ENCODE results near the gene CORO2B. TPM values are rescaled to one million over a fixed set of nuclear protein-coding genes. Genes with fewer than 3 reads are reported as not detected.
A peak's percentile ranks its signal among the peaks of the same experiment; 100 is the strongest.
"Not testable (repeated sequence)": the region's sequence is repeated elsewhere in the genome, so short reads cannot be mapped to it uniquely, and the experiment has no call there.

CORO2B gene
- total and polyA plus RNA-seq, 5 donors from 2014 or later, result not detected

DNA sequence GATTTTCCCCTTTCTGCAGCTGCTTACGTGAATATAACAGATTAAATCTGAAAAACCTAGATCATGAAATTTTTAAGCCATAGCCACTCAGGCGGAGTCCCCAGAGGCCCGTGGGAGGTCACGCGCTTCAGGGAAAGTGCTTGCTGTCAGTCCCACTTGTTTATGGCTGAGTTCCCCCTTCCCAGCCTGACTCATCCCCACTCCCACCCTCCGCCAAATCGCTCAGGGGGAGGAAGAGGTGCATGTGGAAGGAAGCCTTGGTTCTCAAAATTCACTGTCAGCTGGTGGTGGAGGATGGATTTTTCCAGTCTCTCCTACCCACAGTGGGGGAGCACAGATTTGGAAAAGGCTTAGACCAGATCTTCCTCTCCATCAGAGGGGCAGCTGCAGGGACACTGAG, 67.4 kb downstream of the CORO2B start:
- H3K9me3 ChIP-seq (ENCODE audit: control insufficient read depth in 2 of 2, low read length in 2 of 2), result no peaks in the 10 kb centered on the region
- Mint-ChIP-seq H3K4me3 (no peak overlapping the region), H3K9me3 (no peaks in the 10 kb centered on the region), H3K4me1 (no peaks in the 10 kb centered on the region), H3K27me3 (peaks cover 11% of the 10 kb centered on the region), H3K36me3 (no peaks in the 10 kb centered on the region), H3K27ac (no peak overlapping the region)
- H3K27me3 ChIP-seq (ENCODE audit: control insufficient read depth, insufficient read depth, low read length), result peaks cover 2% of the 10 kb centered on the region
- no peak for DNase-seq
- H3K4me3 ChIP-seq (ENCODE audit: low read depth, low read length), result no peak overlapping the region
- H3K4me1 ChIP-seq (ENCODE audit: control insufficient read depth, insufficient read depth, low read length, poor library complexity, severe bottlenecking), result no peaks in the 10 kb centered on the region
- no peak for ATAC-seq (ENCODE audit: low read depth in 2 of 2)
- no peak overlapping the region for H3K27ac ChIP-seq (ENCODE audit: insufficient read depth, low read length, poor library complexity, severe bottlenecking)
- H3K36me3 ChIP-seq (ENCODE audit: control insufficient read depth, insufficient read depth, low read length), result no peaks in the 10 kb centered on the region

DNA sequence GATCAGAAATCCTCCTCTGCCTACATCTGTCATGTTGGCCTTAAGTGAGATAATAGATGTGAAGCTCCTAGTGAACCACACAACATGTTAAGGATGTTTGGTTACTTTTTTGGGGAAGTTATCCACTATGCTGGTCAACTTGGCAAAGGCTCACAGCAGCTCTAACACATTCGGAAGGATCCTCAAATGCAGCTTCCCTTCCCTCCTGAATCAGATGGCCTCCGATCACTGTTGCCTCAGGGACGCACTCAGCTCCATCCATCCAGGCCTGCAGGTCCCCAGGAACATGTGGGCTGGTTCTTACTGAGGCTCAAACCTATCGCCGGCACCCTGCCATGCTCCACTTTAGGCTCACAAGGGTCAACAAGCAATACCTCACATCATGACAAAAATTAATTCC, 67.9 kb downstream of the CORO2B start:
- H3K36me3 Mint-ChIP-seq, result no peaks in the 10 kb centered on the region
- DNase-seq, result no peak
- no peak for ATAC-seq (ENCODE audit: low read depth in 2 of 2)
- Histone ChIP-seq H3K9me3 (ENCODE audit: control insufficient read depth in 2 of 2, low read length in 2 of 2) (no peaks in the 10 kb centered on the region), H3K4me1 (ENCODE audit: control insufficient read depth, insufficient read depth, low read length, poor library complexity, severe bottlenecking) (no peaks in the 10 kb centered on the region), H3K27me3 (ENCODE audit: control insufficient read depth, insufficient read depth, low read length) (peaks cover 2% of the 10 kb centered on the region), H3K36me3 (ENCODE audit: control insufficient read depth, insufficient read depth, low read length) (no peaks in the 10 kb centered on the region), H3K4me3 (ENCODE audit: low read depth, low read length) (no peak overlapping the region), H3K27ac (ENCODE audit: insufficient read depth, low read length, poor library complexity, severe bottlenecking) (no peak overlapping the region)
- H3K9me3 Mint-ChIP-seq, result no peaks in the 10 kb centered on the region
- no peak overlapping the region for H3K27ac Mint-ChIP-seq
- H3K27me3 Mint-ChIP-seq, result peaks cover 11% of the 10 kb centered on the region
- no peak overlapping the region for H3K4me3 Mint-ChIP-seq
- H3K4me1 Mint-ChIP-seq, result no peaks in the 10 kb centered on the region

DNA sequence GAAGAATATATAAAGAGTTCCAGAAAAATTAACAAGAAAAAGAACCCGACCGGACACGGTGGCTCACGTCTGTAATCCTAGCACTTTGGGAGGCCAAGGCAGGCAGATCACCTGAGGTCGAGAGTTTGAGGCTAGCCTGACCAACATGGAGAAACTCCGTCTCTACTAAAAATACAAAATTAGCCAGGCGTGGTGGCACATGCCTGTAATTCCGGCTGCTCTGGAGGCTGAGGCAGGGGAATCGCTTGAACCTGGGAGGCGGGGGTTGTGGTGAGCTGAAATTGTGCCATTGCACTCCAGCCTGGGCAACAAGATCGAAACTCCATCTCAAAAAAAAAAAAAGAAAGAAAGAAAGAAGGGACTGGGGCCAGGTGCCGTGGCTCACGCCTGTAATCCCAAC, 68.6 kb downstream of the CORO2B start:
- H3K4me3 Mint-ChIP-seq; H3K4me1 ChIP-seq (ENCODE audit: control insufficient read depth, insufficient read depth, low read length, poor library complexity, severe bottlenecking); H3K27ac Mint-ChIP-seq; DNase-seq; H3K36me3 Mint-ChIP-seq; H3K36me3 ChIP-seq (ENCODE audit: control insufficient read depth, insufficient read depth, low read length); H3K4me1 Mint-ChIP-seq; H3K9me3 ChIP-seq (ENCODE audit: control insufficient read depth in 2 of 2, low read length in 2 of 2); H3K27me3 ChIP-seq (ENCODE audit: control insufficient read depth, insufficient read depth, low read length); H3K27ac ChIP-seq (ENCODE audit: insufficient read depth, low read length, poor library complexity, severe bottlenecking); H3K9me3 Mint-ChIP-seq; ATAC-seq (ENCODE audit: low read depth in 2 of 2); H3K4me3 ChIP-seq (ENCODE audit: low read depth, low read length): not testable (repeated sequence)
- H3K27me3 Mint-ChIP-seq, result peaks cover 11% of the 10 kb centered on the region

DNA sequence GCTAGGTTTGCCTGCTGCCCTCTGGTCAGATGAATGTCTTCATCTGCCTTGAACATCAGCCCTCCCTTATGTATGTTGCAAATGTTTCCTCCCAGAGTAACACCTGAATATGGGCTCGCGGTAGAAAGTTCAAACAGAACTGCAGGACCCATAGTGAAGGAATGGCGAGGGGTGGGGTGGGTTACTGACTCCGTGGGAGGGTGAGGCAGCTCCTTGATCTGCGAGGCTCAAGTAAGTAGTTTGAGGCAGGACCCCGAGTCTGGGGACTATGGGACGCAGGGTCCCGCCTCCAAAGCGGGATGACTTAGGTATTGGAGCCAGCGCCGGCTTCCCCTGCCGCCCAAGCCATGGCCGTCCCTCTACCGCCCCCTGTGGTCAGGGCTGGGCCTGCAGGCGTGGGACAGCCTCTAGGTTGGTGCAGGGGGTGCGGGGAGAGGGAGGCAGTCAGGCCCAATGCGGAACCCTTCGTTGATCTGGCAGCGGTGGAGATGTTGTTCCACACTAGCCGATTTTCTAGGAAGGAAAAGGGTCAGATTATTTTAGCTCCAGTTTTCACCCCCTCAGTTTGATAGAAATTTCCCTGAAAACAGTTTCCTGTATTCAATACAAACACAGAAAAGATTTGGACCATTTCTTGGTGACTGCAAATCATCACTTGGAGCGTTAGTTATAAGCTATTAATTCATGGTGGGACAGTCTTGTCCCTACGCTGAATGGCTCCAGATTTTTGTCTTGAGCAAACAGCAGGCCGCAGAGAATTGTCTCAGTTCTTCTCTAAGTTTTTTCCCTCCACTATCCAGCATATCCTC, 72.3 kb downstream of the CORO2B start:
- Mint-ChIP-seq H3K9me3 (no peaks in the 10 kb centered on the region), H3K36me3 (no peaks in the 10 kb centered on the region), H3K4me1 (no peaks in the 10 kb centered on the region), H3K4me3 (no peak overlapping the region), H3K27me3 (peaks cover 8% of the 10 kb centered on the region), H3K27ac (no peak overlapping the region)
- Histone ChIP-seq H3K27me3 (ENCODE audit: control insufficient read depth, insufficient read depth, low read length) (peaks cover 2% of the 10 kb centered on the region), H3K4me3 (ENCODE audit: low read depth, low read length) (no peak overlapping the region), H3K4me1 (ENCODE audit: control insufficient read depth, insufficient read depth, low read length, poor library complexity, severe bottlenecking) (no peaks in the 10 kb centered on the region), H3K36me3 (ENCODE audit: control insufficient read depth, insufficient read depth, low read length) (no peaks in the 10 kb centered on the region), H3K9me3 (ENCODE audit: control insufficient read depth in 2 of 2, low read length in 2 of 2) (no peaks in the 10 kb centered on the region), H3K27ac (ENCODE audit: insufficient read depth, low read length, poor library complexity, severe bottlenecking) (no peak overlapping the region)
- DNase-seq, result peak in 1 of 3 donors; percentile 9
- ATAC-seq (ENCODE audit: low read depth in 2 of 2), result no peak

DNA sequence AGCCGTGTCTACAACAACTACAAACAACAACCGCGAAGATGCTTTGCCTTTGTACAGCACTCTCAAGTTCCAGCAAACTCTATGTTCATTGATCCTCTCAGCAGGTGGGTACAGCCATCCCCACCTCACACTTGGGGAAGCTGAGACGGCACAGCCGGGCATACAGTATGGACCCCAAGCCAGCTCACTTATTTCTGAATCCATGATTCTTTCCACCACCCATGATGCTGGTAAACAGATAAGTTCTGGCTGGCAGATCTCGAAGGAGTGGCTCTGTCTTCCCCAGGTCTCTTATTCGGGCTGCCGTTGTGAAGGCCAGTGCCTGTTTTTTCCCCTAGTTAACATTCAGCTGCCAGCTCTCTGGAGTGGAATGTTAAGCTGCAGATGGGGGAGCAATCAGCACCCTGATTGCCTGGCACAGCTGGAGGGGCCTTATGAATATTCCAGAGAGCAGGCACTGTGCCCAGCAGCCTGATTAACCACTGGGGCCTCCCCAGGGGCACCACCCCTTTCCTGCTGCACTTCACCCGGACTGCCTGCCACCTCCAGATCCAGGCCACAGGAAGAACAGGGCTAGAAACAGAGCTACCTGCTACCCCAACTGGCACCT, 73.2 kb downstream of the CORO2B start:
- Mint-ChIP-seq H3K4me3 (no peak overlapping the region), H3K27ac (no peak overlapping the region), H3K4me1 (no peaks in the 10 kb centered on the region), H3K36me3 (no peaks in the 10 kb centered on the region), H3K27me3 (peaks cover 8% of the 10 kb centered on the region), H3K9me3 (no peaks in the 10 kb centered on the region)
- no peaks in the 10 kb centered on the region for H3K36me3 ChIP-seq (ENCODE audit: control insufficient read depth, insufficient read depth, low read length)
- no peak overlapping the region for H3K4me3 ChIP-seq (ENCODE audit: low read depth, low read length)
- no peaks in the 10 kb centered on the region for H3K27me3 ChIP-seq (ENCODE audit: control insufficient read depth, insufficient read depth, low read length)
- H3K9me3 ChIP-seq (ENCODE audit: control insufficient read depth in 2 of 2, low read length in 2 of 2), result no peaks in the 10 kb centered on the region
- ATAC-seq (ENCODE audit: low read depth in 2 of 2), result no peak
- H3K27ac ChIP-seq (ENCODE audit: insufficient read depth, low read length, poor library complexity, severe bottlenecking), result no peak overlapping the region
- DNase-seq, result no peak
- H3K4me1 ChIP-seq (ENCODE audit: control insufficient read depth, insufficient read depth, low read length, poor library complexity, severe bottlenecking), result no peaks in the 10 kb centered on the region

DNA sequence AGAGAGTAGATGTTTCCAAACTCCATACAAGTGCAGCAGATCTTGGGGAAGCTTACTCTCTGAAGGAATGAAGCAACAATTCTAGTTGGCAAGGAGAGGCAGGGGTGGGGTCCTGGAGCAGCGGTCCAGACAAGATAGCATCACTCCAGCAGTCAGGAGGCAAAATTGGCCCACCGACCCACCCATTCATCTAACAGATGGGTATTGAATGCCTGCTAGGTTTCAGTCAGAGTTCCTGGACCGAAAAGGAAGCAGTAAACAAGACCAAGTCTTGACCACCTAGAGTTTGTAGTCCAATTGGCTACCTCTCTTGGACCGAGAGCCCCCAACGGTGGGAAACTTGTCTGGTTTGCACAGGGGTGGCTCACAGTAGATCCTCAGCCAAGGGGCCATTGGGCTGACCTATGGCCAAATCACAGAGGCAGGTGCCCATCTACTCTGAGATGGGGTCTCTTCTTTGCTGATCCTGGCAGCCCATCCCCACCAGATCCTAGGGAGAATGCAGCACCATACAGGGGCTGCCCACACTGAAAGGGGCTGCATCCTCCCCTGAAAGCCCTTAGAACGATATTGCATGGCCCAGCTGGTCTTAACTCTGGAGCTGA, 74.3 kb downstream of the CORO2B start:
- no peaks in the 10 kb centered on the region for H3K27me3 ChIP-seq (ENCODE audit: control insufficient read depth, insufficient read depth, low read length)
- Mint-ChIP-seq H3K4me3 (no peak overlapping the region), H3K27me3 (peaks cover 4% of the 10 kb centered on the region), H3K27ac (no peak overlapping the region), H3K9me3 (no peaks in the 10 kb centered on the region), H3K4me1 (no peaks in the 10 kb centered on the region), H3K36me3 (no peaks in the 10 kb centered on the region)
- no peak overlapping the region for H3K4me3 ChIP-seq (ENCODE audit: low read depth, low read length)
- DNase-seq, result no peak
- no peak for ATAC-seq (ENCODE audit: low read depth in 2 of 2)
- H3K36me3 ChIP-seq (ENCODE audit: control insufficient read depth, insufficient read depth, low read length), result no peaks in the 10 kb centered on the region
- no peaks in the 10 kb centered on the region for H3K4me1 ChIP-seq (ENCODE audit: control insufficient read depth, insufficient read depth, low read length, poor library complexity, severe bottlenecking)
- no peaks in the 10 kb centered on the region for H3K9me3 ChIP-seq (ENCODE audit: control insufficient read depth in 2 of 2, low read length in 2 of 2)
- no peak overlapping the region for H3K27ac ChIP-seq (ENCODE audit: insufficient read depth, low read length, poor library complexity, severe bottlenecking)

DNA sequence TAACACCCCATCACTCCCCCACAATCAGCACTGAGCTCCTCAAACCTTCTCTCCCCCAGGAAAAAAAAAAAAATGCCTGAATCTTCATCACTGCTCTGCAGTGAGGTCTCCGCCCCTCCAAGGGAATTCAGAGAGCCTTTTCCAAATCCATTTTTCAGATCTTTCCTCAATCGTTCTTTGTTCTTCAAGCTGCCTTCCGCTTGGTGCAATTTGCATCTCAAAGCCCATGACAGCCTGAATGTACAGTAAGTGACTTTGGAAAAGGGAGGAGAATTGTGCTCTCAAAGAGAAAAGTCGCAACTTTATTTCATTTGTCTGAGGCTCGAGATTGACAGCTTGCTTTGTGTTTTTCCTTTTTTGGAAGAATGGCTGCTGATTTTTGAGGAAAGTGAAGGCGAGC, 75.0 kb downstream of the CORO2B start:
- Histone ChIP-seq H3K4me3 (ENCODE audit: low read depth, low read length) (no peak overlapping the region), H3K9me3 (ENCODE audit: control insufficient read depth in 2 of 2, low read length in 2 of 2) (no peaks in the 10 kb centered on the region), H3K4me1 (ENCODE audit: control insufficient read depth, insufficient read depth, low read length, poor library complexity, severe bottlenecking) (no peaks in the 10 kb centered on the region), H3K36me3 (ENCODE audit: control insufficient read depth, insufficient read depth, low read length) (no peaks in the 10 kb centered on the region), H3K27me3 (ENCODE audit: control insufficient read depth, insufficient read depth, low read length) (no peaks in the 10 kb centered on the region), H3K27ac (ENCODE audit: insufficient read depth, low read length, poor library complexity, severe bottlenecking) (no peak overlapping the region)
- H3K4me1 Mint-ChIP-seq, result no peaks in the 10 kb centered on the region
- ATAC-seq (ENCODE audit: low read depth in 2 of 2) (no peak), DNase-seq (no peak)
- H3K27ac Mint-ChIP-seq, result no peak overlapping the region
- H3K36me3 Mint-ChIP-seq, result no peaks in the 10 kb centered on the region
- H3K4me3 Mint-ChIP-seq, result no peak overlapping the region
- H3K9me3 Mint-ChIP-seq, result no peaks in the 10 kb centered on the region
- no peaks in the 10 kb centered on the region for H3K27me3 Mint-ChIP-seq
